Erythroblast (primary cell): Measurements from ENCODE around the gene SLC39A12.

Source experiments
- GATA1 ChIP-seq: IDR thresholded peaks from 2 replicates; pipeline ENCODE4 v1.6.1; 2011; ENCODE audit warnings: low read depth, mild to moderate bottlenecking, control low read depth, low read length, moderate library complexity
- POLR2A ChIP-seq: IDR thresholded peaks from 2 replicates; pipeline ENCODE4 v1.6.1; 2011; ENCODE audit warnings: mild to moderate bottlenecking, low read length

DNA sequence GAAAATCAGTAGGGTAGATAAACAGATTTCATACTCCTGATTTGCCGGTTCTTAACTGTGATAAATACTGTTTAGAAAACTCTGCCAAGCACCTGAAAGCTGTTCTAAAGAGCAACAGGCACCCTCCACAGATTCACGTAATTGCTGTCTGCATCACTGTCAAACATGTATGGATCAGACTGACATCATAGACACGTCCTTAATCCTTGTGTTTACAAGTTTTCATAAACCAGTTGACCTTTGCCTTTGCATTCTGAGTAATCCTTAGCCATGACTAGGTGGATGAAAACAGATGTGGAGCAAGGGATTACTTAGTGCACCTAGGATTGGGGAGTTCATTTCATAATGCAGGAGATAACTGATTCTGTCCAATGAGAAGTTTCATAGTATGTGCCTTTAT, 41.6 kb downstream of the SLC39A12 start:
- no peak for TF ChIP-seq POLR2A
- TF ChIP-seq GATA1 = no peak
